ENCODE results near the gene C1QL3.

DNA sequence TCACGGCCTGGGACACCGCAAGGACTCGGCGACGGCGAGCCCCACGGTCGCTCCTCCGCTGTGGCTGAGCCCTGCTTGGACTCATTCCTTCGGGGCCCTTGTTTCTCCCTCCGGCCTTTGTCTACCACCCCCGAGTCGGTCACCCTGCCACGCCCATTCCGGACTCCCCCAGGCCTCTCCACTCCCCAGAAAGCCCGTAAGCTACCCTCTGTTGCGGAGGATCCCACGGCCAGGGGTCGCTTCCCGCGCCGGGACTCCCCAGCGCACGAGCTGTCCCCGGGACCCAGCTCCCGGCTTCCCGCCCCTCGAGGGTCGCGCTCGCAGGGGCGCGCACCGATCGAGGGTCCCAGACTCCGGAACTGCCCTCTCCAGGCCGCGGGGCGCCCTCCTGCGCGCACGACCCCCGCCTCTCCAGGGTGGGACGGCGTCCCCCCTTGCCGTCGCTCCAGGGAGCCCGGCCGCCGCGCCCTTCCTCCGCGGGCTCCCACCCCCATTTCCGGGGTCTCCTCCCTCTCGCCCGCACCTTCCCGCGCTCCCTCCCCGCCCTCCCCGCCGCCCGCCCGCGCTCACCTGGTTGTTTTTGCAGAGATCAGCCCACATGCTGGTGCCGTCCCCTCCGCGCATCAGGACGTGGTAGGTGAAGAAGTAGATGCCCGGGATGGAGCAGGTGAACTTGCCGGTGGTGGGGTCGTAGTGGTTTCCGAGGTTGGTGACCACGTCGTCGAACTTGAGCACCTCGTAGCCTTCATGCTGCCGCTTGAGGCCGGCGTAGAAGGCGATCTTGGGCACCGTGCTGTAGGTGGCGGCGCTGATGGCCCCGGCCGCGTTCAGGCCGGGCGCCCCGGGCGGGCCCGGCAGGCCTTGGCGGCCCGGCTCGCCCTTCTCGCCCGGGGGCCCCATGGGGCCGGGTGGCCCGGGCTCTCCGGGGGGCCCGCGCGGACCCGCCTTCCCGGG is 1.5 kb downstream of the C1QL3 start:
- TF ChIP-seq, protein P1, sequence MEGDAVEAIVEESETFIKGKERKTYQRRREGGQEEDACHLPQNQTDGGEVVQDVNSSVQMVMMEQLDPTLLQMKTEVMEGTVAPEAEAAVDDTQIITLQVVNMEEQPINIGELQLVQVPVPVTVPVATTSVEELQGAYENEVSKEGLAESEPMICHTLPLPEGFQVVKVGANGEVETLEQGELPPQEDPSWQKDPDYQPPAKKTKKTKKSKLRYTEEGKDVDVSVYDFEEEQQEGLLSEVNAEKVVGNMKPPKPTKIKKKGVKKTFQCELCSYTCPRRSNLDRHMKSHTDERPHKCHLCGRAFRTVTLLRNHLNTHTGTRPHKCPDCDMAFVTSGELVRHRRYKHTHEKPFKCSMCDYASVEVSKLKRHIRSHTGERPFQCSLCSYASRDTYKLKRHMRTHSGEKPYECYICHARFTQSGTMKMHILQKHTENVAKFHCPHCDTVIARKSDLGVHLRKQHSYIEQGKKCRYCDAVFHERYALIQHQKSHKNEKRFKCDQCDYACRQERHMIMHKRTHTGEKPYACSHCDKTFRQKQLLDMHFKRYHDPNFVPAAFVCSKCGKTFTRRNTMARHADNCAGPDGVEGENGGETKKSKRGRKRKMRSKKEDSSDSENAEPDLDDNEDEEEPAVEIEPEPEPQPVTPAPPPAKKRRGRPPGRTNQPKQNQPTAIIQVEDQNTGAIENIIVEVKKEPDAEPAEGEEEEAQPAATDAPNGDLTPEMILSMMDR (IDR thresholded peaks at IDR 0.05), result no peak
- no peak for TF ChIP-seq POLR2A (IDR thresholded peaks at IDR 0.05)
